GM18861 (cell line): ENCODE measurements around the gene KCNN3.

Experiments used
- ATAC-seq: cut with Tn5 transposase; IDR thresholded peaks from one replicate; pipeline ENCODE4 v1.9.1; 2021; ENCODE audit not compliant: unreplicated experiment

KCNN3 gene

GRCh38 chr1:154752273-154753030 lies 117.6 kb downstream of the KCNN3 start:
- no peak for ATAC-seq

- ATAC-seq: no peak
Observed at GRCh38 chr1:154751690-154752089, 118.4 kb downstream of the KCNN3 start.

GRCh38 chr1:154750681-154751665 lies 119.1 kb downstream of the KCNN3 start:
- ATAC-seq: no peak

GRCh38 chr1:154749078-154749760 lies 120.9 kb downstream of the KCNN3 start:
- ATAC-seq: no peak

- ATAC-seq: no peak
Observed at GRCh38 chr1:154748405-154748775, 121.7 kb downstream of the KCNN3 start.

- no peak for ATAC-seq
Observed at GRCh38 chr1:154747740-154748404, 122.2 kb downstream of the KCNN3 start.

GRCh38 chr1:154747380-154747739 lies 122.7 kb downstream of the KCNN3 start:
- ATAC-seq: no peak

GRCh38 chr1:154746622-154747299 lies 123.3 kb downstream of the KCNN3 start:
- ATAC-seq: no peak

GRCh38 chr1:154745750-154746425 lies 124.2 kb downstream of the KCNN3 start:
- ATAC-seq: no peak

GRCh38 chr1:154745286-154745731 lies 124.8 kb downstream of the KCNN3 start:
- ATAC-seq: no peak

GRCh38 chr1:154744352-154745035 lies 125.6 kb downstream of the KCNN3 start:
- no peak for ATAC-seq

- no peak for ATAC-seq
Observed at GRCh38 chr1:154743526-154744036, 126.5 kb downstream of the KCNN3 start.

GRCh38 chr1:154742606-154743005 lies 127.5 kb downstream of the KCNN3 start:
- no peak for ATAC-seq

GRCh38 chr1:154741741-154742495 lies 128.2 kb downstream of the KCNN3 start:
- ATAC-seq: no peak

GRCh38 chr1:154741327-154741726 lies 128.8 kb downstream of the KCNN3 start:
- no peak for ATAC-seq

- ATAC-seq: no peak
Observed at GRCh38 chr1:154739654-154740053, 130.4 kb downstream of the KCNN3 start.

- no peak for ATAC-seq
Observed at GRCh38 chr1:154736841-154737240, 133.2 kb downstream of the KCNN3 start.

- ATAC-seq: no peak
Observed at GRCh38 chr1:154735804-154736168, 134.3 kb downstream of the KCNN3 start.
